Neural cell (in vitro differentiated cells): Measurements from ENCODE around the gene VAT1L. TPM values are rescaled to one million over a fixed set of nuclear protein-coding genes. Genes with fewer than 3 reads are reported as not detected.

Experiments used
- H2AFZ ChIP-seq: fragments of 200-600, 300-800 bp; sonication (generic), shearing (Covaris generic); 2 replicates; pipeline ENCODE4 v1.6.0; 2014; ENCODE audit warnings: low read depth, mild to moderate bottlenecking, antibody characterized with exemption, low read length, moderate library complexity
- H3F3A ChIP-seq: fragments of 200-600 bp; shearing (Covaris generic); 2 replicates; pipeline ENCODE4 v1.6.1; 2016; ENCODE audit warnings: mild to moderate bottlenecking, moderate library complexity, mixed read lengths, antibody characterized with exemption, low read length; ENCODE audit not compliant: insufficient read depth, poor library complexity, severe bottlenecking
- H3K27ac ChIP-seq: fragments of 200-600, 300-800 bp; sonication (generic), shearing (Covaris generic); 2 replicates; pipeline ENCODE4 v1.5.1; 2014; ENCODE audit warnings: mild to moderate bottlenecking, low read length, moderate library complexity
- H3K27me3 ChIP-seq: fragments of 300-800, 200-600 bp; sonication (generic), shearing (Covaris generic); 2 replicates; pipeline ENCODE4 v1.6.0; 2014; ENCODE audit warnings: mild to moderate bottlenecking, low read depth, low read length, moderate library complexity; ENCODE audit not compliant: insufficient read depth
- H3K36me3 ChIP-seq: fragments of 300-800, 200-600 bp; sonication (generic), shearing (Covaris generic); 2 replicates; pipeline ENCODE4 v1.5.1; 2014; ENCODE audit warnings: mild to moderate bottlenecking, antibody characterized with exemption, low read length, moderate library complexity; ENCODE audit not compliant: insufficient read depth
- H3K4me2 ChIP-seq: fragments of 300-800, 200-600 bp; sonication (generic), shearing (Covaris generic); 2 replicates; pipeline ENCODE4 v1.6.0; 2014; ENCODE audit warnings: mild to moderate bottlenecking, low read length
- H3K4me3 ChIP-seq: fragments of 300-800, 200-600 bp; sonication (generic), shearing (Covaris generic); 2 replicates; pipeline ENCODE4 v1.5.1; 2014; ENCODE audit warnings: mild to moderate bottlenecking, low read length, moderate library complexity
- H3K79me2 ChIP-seq: fragments of 200-600 bp; shearing (Covaris generic); replicated peaks from 2 replicates; pipeline ENCODE4 v1.6.0; 2014; ENCODE audit warnings: mild to moderate bottlenecking, low read length, moderate library complexity; ENCODE audit not compliant: insufficient read depth
- H3K9ac ChIP-seq: fragments of 300-800, 200-600 bp; sonication (generic), shearing (Covaris generic); 2 replicates; pipeline ENCODE4 v1.6.1; 2016; ENCODE audit warnings: mild to moderate bottlenecking, low read length, mixed read lengths
- H3K9me2 ChIP-seq: fragments of 200-600 bp; shearing (Covaris generic); 2 replicates; pipeline ENCODE4 v1.6.1; 2016; ENCODE audit warnings: mild to moderate bottlenecking, low read length, mixed read lengths; ENCODE audit not compliant: insufficient read depth
- H3K9me3 ChIP-seq: fragments of 200-600, 300-800 bp; sonication (generic), shearing (Covaris generic); 2 replicates; pipeline ENCODE4 v1.6.1; 2016; ENCODE audit warnings: mild to moderate bottlenecking, mixed run types, low read length, moderate library complexity, mixed read lengths
- H4K20me1 ChIP-seq: fragments of 200-600 bp; shearing (Covaris generic); 2 replicates; pipeline ENCODE4 v1.6.1; 2016; ENCODE audit warnings: mild to moderate bottlenecking, mixed run types; ENCODE audit not compliant: insufficient read depth
- CTCF ChIP-seq: fragments of 450-650 bp; IDR thresholded peaks from 2 replicates; pipeline ENCODE4 v1.5.1; 2014; ENCODE audit warnings: antibody characterized with exemption, mild to moderate bottlenecking, moderate library complexity; ENCODE audit not compliant: poor library complexity, severe bottlenecking
- EP300 ChIP-seq: fragments of 450-650 bp; conservative IDR thresholded peaks from 2 replicates; pipeline ENCODE4 v1.6.1; 2014; ENCODE audit warnings: antibody characterized with exemption, mild to moderate bottlenecking, moderate library complexity; ENCODE audit not compliant: poor library complexity, severe bottlenecking
- EZH2 ChIP-seq: fragments of 200-600, 300-800 bp; shearing (Covaris generic), sonication (generic); IDR thresholded peaks from 2 replicates; pipeline ENCODE4 v1.6.1; 2014; ENCODE audit warnings: antibody characterized with exemption, low read length, borderline replicate concordance, mild to moderate bottlenecking; ENCODE audit not compliant: insufficient read depth, poor library complexity, severe bottlenecking
- MXI1 ChIP-seq: fragments of 450-650 bp; conservative IDR thresholded peaks from 2 replicates; pipeline ENCODE4 v1.6.1; 2014; ENCODE audit warnings: antibody characterized with exemption, mild to moderate bottlenecking; ENCODE audit not compliant: poor library complexity, severe bottlenecking
- POLR2AphosphoS5 ChIP-seq: IDR thresholded peaks from 2 replicates; pipeline ENCODE4 v1.6.1; 2012
- RAD21 ChIP-seq: fragments of 450-650 bp; conservative IDR thresholded peaks from 2 replicates; pipeline ENCODE4 v1.6.1; 2014; ENCODE audit warnings: antibody characterized with exemption, mild to moderate bottlenecking, moderate library complexity
- REST ChIP-seq: IDR thresholded peaks from 2 replicates; pipeline ENCODE4 v1.6.1; 2012; ENCODE audit warnings: borderline replicate concordance
- SMC3 ChIP-seq: fragments of 450-650 bp; conservative IDR thresholded peaks from 2 replicates; pipeline ENCODE4 v1.6.1; 2014; ENCODE audit warnings: antibody characterized with exemption, mild to moderate bottlenecking, moderate library complexity; ENCODE audit not compliant: poor library complexity
- TAF1 ChIP-seq: IDR thresholded peaks from 2 replicates; pipeline ENCODE4 v1.6.1; 2012; ENCODE audit warnings: low read depth
- polyA plus RNA-seq: library from polyadenylated mRNA; depleted of rRNA; stranded (reverse); fragments of >200 nt; gene quantifications from 2 replicates; pipeline ENCODE4 v1.2.3, GENCODE V29; 2014

VAT1L gene
- polyA plus RNA-seq, 1 donor from 2014 or later: 54.5 TPM

DNA sequence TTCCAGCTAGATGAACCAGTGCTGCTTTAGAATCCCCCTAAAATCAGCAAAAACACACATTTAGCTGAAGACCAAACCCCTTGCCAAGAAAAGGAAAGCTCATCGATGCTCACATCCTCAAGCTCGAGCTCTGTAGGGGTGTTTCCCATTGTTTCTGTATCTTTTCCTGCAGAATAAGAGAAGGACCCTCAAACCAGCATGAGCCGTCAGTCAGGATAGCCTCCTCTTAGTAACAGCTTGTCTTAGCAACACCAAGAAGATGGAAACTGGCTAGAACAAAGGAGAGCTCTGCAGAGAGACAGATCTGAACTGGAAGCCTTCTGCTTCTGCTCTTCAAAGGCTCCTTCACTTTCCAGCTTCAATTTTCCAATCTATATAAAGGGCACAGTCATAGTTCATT lies 32.0 kb downstream of the VAT1L start:
- no peaks in the 10 kb centered on the region for H4K20me1 ChIP-seq
- peak overlapping the region; percentile 37 for H3K9ac ChIP-seq
- H3K9me2 ChIP-seq: no peaks in the 10 kb centered on the region
- H3K27ac ChIP-seq: peak overlapping the region; percentile 75
- no peak overlapping the region for H3K4me2 ChIP-seq
- H3K27me3 ChIP-seq: no peaks in the 10 kb centered on the region
- no peaks in the 10 kb centered on the region for H3K9me3 ChIP-seq
- no peaks in the 10 kb centered on the region for H3K79me2 ChIP-seq
- H2AFZ ChIP-seq: no peak overlapping the region
- no peaks in the 10 kb centered on the region for H3F3A ChIP-seq
- TF ChIP-seq TAF1 (no peak), REST (peak; percentile 26), POLR2AphosphoS5 (peak; percentile 71)
- H3K4me3 ChIP-seq: no peak overlapping the region
- no peaks in the 10 kb centered on the region for H3K36me3 ChIP-seq

DNA sequence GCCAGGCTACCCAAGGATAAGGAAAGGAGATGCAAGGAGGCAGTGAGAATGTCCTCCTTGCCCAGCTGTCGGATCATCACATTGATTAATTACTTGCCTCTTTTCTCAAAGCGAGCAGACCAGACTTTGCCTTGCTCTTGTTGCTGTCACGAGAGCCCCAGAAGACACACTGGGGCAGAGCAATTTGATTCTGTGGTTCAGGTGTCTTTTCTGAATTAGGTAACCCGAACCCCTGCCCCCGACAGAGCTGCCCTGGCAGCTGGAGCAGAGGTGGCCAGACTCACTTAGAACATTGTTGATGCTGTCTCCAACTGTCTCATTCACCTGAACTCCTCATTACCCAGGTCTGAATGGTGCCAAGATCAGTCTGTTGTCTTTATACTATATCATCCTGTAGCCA lies 34.3 kb downstream of the VAT1L start:
- no peaks in the 10 kb centered on the region for H4K20me1 ChIP-seq
- H3K9ac ChIP-seq: no peak overlapping the region
- TF ChIP-seq MXI1: no peak
- no peak for TF ChIP-seq RAD21
- no peak for TF ChIP-seq SMC3
- TF ChIP-seq CTCF: no peak
- H2AFZ ChIP-seq: no peak overlapping the region
- no peaks in the 10 kb centered on the region for H3K9me2 ChIP-seq
- H3K4me2 ChIP-seq: no peak overlapping the region
- no peaks in the 10 kb centered on the region for H3K79me2 ChIP-seq
- no peaks in the 10 kb centered on the region for H3K27me3 ChIP-seq
- H3K4me3 ChIP-seq: no peak overlapping the region
- H3K9me3 ChIP-seq: no peaks in the 10 kb centered on the region
- no peak overlapping the region for H3K27ac ChIP-seq
- H3K36me3 ChIP-seq: no peaks in the 10 kb centered on the region
- no peaks in the 10 kb centered on the region for H3F3A ChIP-seq

GRCh38 chr16:77823067-77823466 lies 34.7 kb downstream of the VAT1L start:
- Histone ChIP-seq H3K9me2 (no peaks in the 10 kb centered on the region), H4K20me1 (no peaks in the 10 kb centered on the region), H3K36me3 (no peaks in the 10 kb centered on the region), H3K9ac (no peak overlapping the region), H3K27ac (no peak overlapping the region), H3K27me3 (no peaks in the 10 kb centered on the region), H3K4me2 (no peak overlapping the region), H3F3A (no peaks in the 10 kb centered on the region), H3K4me3 (no peak overlapping the region), H3K9me3 (no peaks in the 10 kb centered on the region), H2AFZ (no peak overlapping the region), H3K79me2 (no peaks in the 10 kb centered on the region)
- TF ChIP-seq CTCF (no peak), EZH2 (no peak), REST (no peak), SMC3 (no peak), TAF1 (no peak), RAD21 (no peak), EP300 (no peak)
